ENCODE measurements around the gene KLHDC3. TPM values are rescaled to one million over a fixed set of nuclear protein-coding genes. Genes with fewer than 3 reads are reported as not detected.
A peak's percentile ranks its signal among the peaks of the same experiment; 100 is the strongest.

KLHDC3 gene
- total and polyA plus RNA-seq, 2 donors (not counting 3 experiments of a cell fraction or from before 2014, with no cell fraction given): 84.8 to 120 TPM

GRCh38 chr6:43014434-43014909 lies 423 bp downstream of the KLHDC3 start:
- no TSS peak for BruUV-seq (replicated peaks)
- no peaks in the 10 kb centered on the region for H3K9me1 ChIP-seq (replicated peaks; ENCODE audit: control insufficient read depth, extremely low read depth, insufficient read depth, low read length)
- peaks cover 5 to 33% of the 10 kb centered on the region in 2 experiments for H3K36me3 ChIP-seq (ENCODE audit: control insufficient read depth in 2 of 2, extremely low read depth in 1 of 2, insufficient read depth in 2 of 2, low read length in 2 of 2)
- peak overlapping the region; percentile 53 to 87 (median 58) for H3K4me3 ChIP-seq (replicated peaks in 1 of 3; ENCODE audit: insufficient read depth in 1 of 3, low read depth in 1 of 3, low read length in 3 of 3)
- dilution Hi-C loops (cut with MboI; ENCODE audit: extremely low pct_ligation_motif_present, low sequenced_read_pairs): no loop called here
- ChIA-PET POLR2A (interaction anchor here (0.7 to 1.9 kb wide), 7 partner anchors 30 to 85 kb away, joined by 4 to 9 read pairs (median 6); partner anchors contain the start of genes CNPY3, CUL7, KLC4 and MRPL2), CTCF (interaction anchor here (0.5 to 8.7 kb wide), 10 partner anchors 18 to 129 kb away, joined by 3 to 55 read pairs (median 4); partner anchors contain the start of genes CNPY3, CUL7 and PEX6)
- no peaks in the 10 kb centered on the region for H4K20me1 ChIP-seq (replicated peaks; ENCODE audit: control insufficient read depth, extremely low read depth, insufficient read depth, low read length)
- peaks cover 17% of the 10 kb centered on the region for H3K4me1 ChIP-seq (ENCODE audit: control insufficient read depth, extremely low read depth, insufficient read depth, low read length)
- H3K27me3 ChIP-seq (ENCODE audit: control insufficient read depth in 2 of 2, insufficient read depth in 2 of 2, low read length in 2 of 2): no peaks in the 10 kb centered on the region
- H3K9ac ChIP-seq (replicated peaks; ENCODE audit: extremely low read depth, insufficient read depth, low read length): peak overlapping the region; percentile 90
- H3K9me3 ChIP-seq (replicated peaks; ENCODE audit: control insufficient read depth, insufficient read depth, low read length): no peaks in the 10 kb centered on the region
- H3K79me2 ChIP-seq (ENCODE audit: control insufficient read depth, insufficient read depth, low read length): peaks cover 34% of the 10 kb centered on the region
- H2AFZ ChIP-seq (ENCODE audit: low read depth, low read length): no peak overlapping the region
- H3K27ac ChIP-seq (ENCODE audit: insufficient read depth, low read depth, low read length): peak overlapping the region; percentile 52
- intact Hi-C loops (cut with micrococcal nuclease): loop anchor here (1.0 to 5.0 kb wide), 5 partner anchors 36 to 160 kb away; partner anchors contain the start of genes CNPY3, CUL7, GNMT and PEX6
- peak overlapping the region; percentile 95 for H3K4me2 ChIP-seq (ENCODE audit: insufficient read depth, low read length)
- TF ChIP-seq EZH2 (IDR thresholded peaks at IDR 0.05; ENCODE audit: borderline replicate concordance, low read depth, low read length, severe bottlenecking) (no peak), MYC (IDR thresholded peaks at IDR 0.05; ENCODE audit: low read depth, low read length) (no peak), GATA2 (IDR thresholded peaks at IDR 0.05; ENCODE audit: insufficient read depth, insufficient read length, low read depth, low read length) (no peak), JUN (IDR thresholded peaks at IDR 0.05; ENCODE audit: borderline replicate concordance, insufficient read depth, insufficient read length, low read depth) (no peak), POLR2A (IDR thresholded peaks at IDR 0.05; ENCODE audit: low read depth, low read length) (no peak), FOS (IDR thresholded peaks at IDR 0.05; ENCODE audit: borderline replicate concordance, insufficient read depth, low read length) (no peak), POLR2AphosphoS5 (IDR thresholded peaks at IDR 0.05; ENCODE audit: insufficient read depth, low read depth, low read length) (no peak)
- TF ChIP-seq, protein P1, sequence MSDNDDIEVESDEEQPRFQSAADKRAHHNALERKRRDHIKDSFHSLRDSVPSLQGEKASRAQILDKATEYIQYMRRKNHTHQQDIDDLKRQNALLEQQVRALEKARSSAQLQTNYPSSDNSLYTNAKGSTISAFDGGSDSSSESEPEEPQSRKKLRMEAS (IDR thresholded peaks at IDR 0.05; ENCODE audit: insufficient read depth, insufficient read length): no peak
- TF ChIP-seq, protein P2, sequence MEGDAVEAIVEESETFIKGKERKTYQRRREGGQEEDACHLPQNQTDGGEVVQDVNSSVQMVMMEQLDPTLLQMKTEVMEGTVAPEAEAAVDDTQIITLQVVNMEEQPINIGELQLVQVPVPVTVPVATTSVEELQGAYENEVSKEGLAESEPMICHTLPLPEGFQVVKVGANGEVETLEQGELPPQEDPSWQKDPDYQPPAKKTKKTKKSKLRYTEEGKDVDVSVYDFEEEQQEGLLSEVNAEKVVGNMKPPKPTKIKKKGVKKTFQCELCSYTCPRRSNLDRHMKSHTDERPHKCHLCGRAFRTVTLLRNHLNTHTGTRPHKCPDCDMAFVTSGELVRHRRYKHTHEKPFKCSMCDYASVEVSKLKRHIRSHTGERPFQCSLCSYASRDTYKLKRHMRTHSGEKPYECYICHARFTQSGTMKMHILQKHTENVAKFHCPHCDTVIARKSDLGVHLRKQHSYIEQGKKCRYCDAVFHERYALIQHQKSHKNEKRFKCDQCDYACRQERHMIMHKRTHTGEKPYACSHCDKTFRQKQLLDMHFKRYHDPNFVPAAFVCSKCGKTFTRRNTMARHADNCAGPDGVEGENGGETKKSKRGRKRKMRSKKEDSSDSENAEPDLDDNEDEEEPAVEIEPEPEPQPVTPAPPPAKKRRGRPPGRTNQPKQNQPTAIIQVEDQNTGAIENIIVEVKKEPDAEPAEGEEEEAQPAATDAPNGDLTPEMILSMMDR (IDR thresholded peaks at IDR 0.05; ENCODE audit: extremely low read depth in 1 of 2, insufficient read depth in 1 of 2, low read depth in 1 of 2, low read length in 2 of 2): no peak
- DNase-seq (ENCODE audit: low read depth, low spot score) (peak; percentile 44), FAIRE-seq (no peak)
